Hepatocyte (in vitro differentiated cells): ENCODE measurements around the gene RHBDD3. TPM values are rescaled to one million over a fixed set of nuclear protein-coding genes. Genes with fewer than 3 reads are reported as not detected.

ENCODE experiments used
- DNase-seq: peaks from one replicate; pipeline ENCODE4 v3.0.0-alpha.2; 2016; ENCODE audit warnings: low spot score
- H2AFZ ChIP-seq: fragments of 200-600 bp; sonication (generic); 2 replicates; pipeline ENCODE4 v1.6.0; 2016; ENCODE audit warnings: antibody characterized with exemption, mild to moderate bottlenecking
- H3K27ac ChIP-seq: fragments of 200-600 bp; sonication (generic); 2 replicates; pipeline ENCODE4 v1.5.1; 2016; ENCODE audit warnings: mild to moderate bottlenecking
- H3K27me3 ChIP-seq: fragments of 200-600 bp; sonication (generic); 2 replicates; pipeline ENCODE4 v1.6.1; 2016
- H3K36me3 ChIP-seq: fragments of 200-600 bp; sonication (generic); replicated peaks from 2 replicates; pipeline ENCODE4 v1.5.1; 2016; ENCODE audit warnings: low read depth; ENCODE audit not compliant: insufficient read depth
- H3K4me1 ChIP-seq: fragments of 200-600 bp; sonication (generic); 2 replicates; pipeline ENCODE4 v1.5.1; 2016; ENCODE audit warnings: mild to moderate bottlenecking, moderate library complexity; ENCODE audit not compliant: insufficient read depth
- H3K4me2 ChIP-seq: fragments of 200-600 bp; sonication (generic); 2 replicates; pipeline ENCODE4 v1.6.0; 2016
- H3K4me3 ChIP-seq: fragments of 200-600 bp; sonication (generic); 2 replicates; pipeline ENCODE4 v1.5.1; 2016; ENCODE audit warnings: mild to moderate bottlenecking
- H3K79me2 ChIP-seq: fragments of 200-600 bp; sonication (generic); 2 replicates; pipeline ENCODE4 v1.6.0; 2017; ENCODE audit warnings: mild to moderate bottlenecking
- H3K9me2 ChIP-seq: fragments of 200-600 bp; sonication (generic); replicated peaks from 2 replicates; pipeline ENCODE4 v1.6.0; 2017; ENCODE audit warnings: mild to moderate bottlenecking; ENCODE audit not compliant: insufficient read depth
- H3K9me3 ChIP-seq: fragments of 200-600 bp; sonication (generic); 2 replicates; pipeline ENCODE4 v1.5.1; 2016; ENCODE audit warnings: low read depth, mild to moderate bottlenecking
- H4K20me1 ChIP-seq: fragments of 200-600 bp; sonication (generic); 2 replicates; pipeline ENCODE4 v1.6.0; 2016; ENCODE audit warnings: mild to moderate bottlenecking; ENCODE audit not compliant: insufficient read depth, poor library complexity, severe bottlenecking
- CTCF ChIP-seq: fragments of 200-600 bp; sonication (generic); IDR thresholded peaks from 2 replicates; pipeline ENCODE4 v1.5.1; 2016; ENCODE audit warnings: antibody characterized with exemption, mild to moderate bottlenecking; ENCODE audit not compliant: poor library complexity
- EZH2 ChIP-seq: fragments of 200-600 bp; sonication (generic); IDR thresholded peaks from 2 replicates; pipeline ENCODE4 v1.6.1; 2016; ENCODE audit warnings: antibody characterized with exemption, mild to moderate bottlenecking, borderline replicate concordance
- EZH2phosphoT487 ChIP-seq: fragments of 200-600 bp; sonication (generic); IDR thresholded peaks from one replicate; pipeline ENCODE4 v1.6.1; 2018; ENCODE audit warnings: antibody characterized with exemption, mild to moderate bottlenecking, low read depth, moderate library complexity; ENCODE audit not compliant: unreplicated experiment, severe bottlenecking
- WGBS: methylation state at CpG from one replicate; pipeline ENCODE4 v1.1.6; 2016; ENCODE audit warnings: low lambda C conversion rate; ENCODE audit errors: missing lambda C conversion rate; 5-methylcytosine and 5-hydroxymethylcytosine counted together
- polyA plus RNA-seq: library from polyadenylated mRNA; unstranded; fragments of >200 nt; fragmentation: Nextera tagmentation; extraction: Ambion mirVana; gene quantifications from 2 replicates; pipeline ENCODE4 v1.2.1, GENCODE V29; 2016
- total RNA-seq: library from RNA; depleted of rRNA; stranded (reverse); fragments of >200 nt; gene quantifications from 2 replicates; pipeline ENCODE4 v1.2.3, GENCODE V29; 2014

RHBDD3 gene
- total and polyA plus RNA-seq, 2 experiments from 2014 or later: 27.2 to 46.7 TPM

GRCh38 chr22:29308148-29308790 lies 40.5 kb upstream of the RHBDD3 start:
- no peak for DNase-seq
- Histone ChIP-seq H3K79me2 (peaks cover 10% of the 10 kb centered on the region), H3K4me1 (peaks cover 11% of the 10 kb centered on the region), H2AFZ (no peak overlapping the region), H3K9me2 (no peaks in the 10 kb centered on the region), H3K4me3 (no peak overlapping the region), H3K4me2 (peak overlapping the region; percentile 98), H3K36me3 (no peaks in the 10 kb centered on the region), H3K27me3 (peaks cover 6% of the 10 kb centered on the region), H4K20me1 (no peaks in the 10 kb centered on the region), H3K9me3 (no peaks in the 10 kb centered on the region), H3K27ac (no peak overlapping the region)
- WGBS: 96% methylated on average over 47 of the region's 50 CpGs
- TF ChIP-seq EZH2phosphoT487 (no peak), EZH2 (no peak), CTCF (no peak)

GRCh38 chr22:29307596-29308147 lies 39.9 kb upstream of the RHBDD3 start:
- Histone ChIP-seq H3K4me3 (peak overlapping the region; percentile 93), H2AFZ (peak overlapping the region; percentile 96), H3K27me3 (peaks cover under 1% of the 10 kb centered on the region), H3K4me2 (peak overlapping the region; percentile 98), H3K4me1 (peaks cover 11% of the 10 kb centered on the region), H4K20me1 (no peaks in the 10 kb centered on the region), H3K27ac (no peak overlapping the region), H3K36me3 (no peaks in the 10 kb centered on the region), H3K9me3 (no peaks in the 10 kb centered on the region), H3K79me2 (peaks cover 10% of the 10 kb centered on the region), H3K9me2 (no peaks in the 10 kb centered on the region)
- no peak for DNase-seq
- no peak for TF ChIP-seq EZH2
- no peak for TF ChIP-seq CTCF
- no peak for TF ChIP-seq EZH2phosphoT487
- WGBS: 78% methylated on average over 20 of the region's 20 CpGs

- H3K9me3 ChIP-seq: no peaks in the 10 kb centered on the region
- no peaks in the 10 kb centered on the region for H4K20me1 ChIP-seq
- peak overlapping the region; percentile 93 for H3K4me3 ChIP-seq
- peak overlapping the region; percentile 96 for H2AFZ ChIP-seq
- H3K36me3 ChIP-seq: no peaks in the 10 kb centered on the region
- peak overlapping the region; percentile 80 for H3K27ac ChIP-seq
- whole genome bisulfite sequencing: 9% methylated on average over 37 of the region's 83 CpGs
- H3K9me2 ChIP-seq: no peaks in the 10 kb centered on the region
- H3K4me2 ChIP-seq: peak overlapping the region; percentile 98
- H3K79me2 ChIP-seq: peaks cover 10% of the 10 kb centered on the region
- DNase-seq: peak; percentile 92
- H3K27me3 ChIP-seq: no peaks in the 10 kb centered on the region
- TF ChIP-seq CTCF (no peak), EZH2 (no peak), EZH2phosphoT487 (no peak)
- H3K4me1 ChIP-seq: peaks cover 11% of the 10 kb centered on the region
Measured at GRCh38 chr22:29306835-29307595, 39.2 kb upstream of the RHBDD3 start.
